Measurements from ENCODE around the gene DPYSL3.
A peak's percentile ranks its signal among the peaks of the same experiment; 100 is the strongest.
"Not testable (repeated sequence)": the region's sequence is repeated elsewhere in the genome, so short reads cannot be mapped to it uniquely, and the experiment has no call there.

The DPYSL3 gene

GRCh38 chr5:147371290-147371689, 138.6 kb downstream of the DPYSL3 start:
- no peaks in the 10 kb centered on the region for H3K36me3 ChIP-seq (ENCODE audit: low read length)
- no peaks in the 10 kb centered on the region for H4K20me1 ChIP-seq (ENCODE audit: low read depth, low read length)
- no peak overlapping the region for H3K4me2 ChIP-seq (ENCODE audit: low read depth, low read length, poor library complexity, severe bottlenecking)
- no peaks in the 10 kb centered on the region for H3K9me3 ChIP-seq (ENCODE audit: insufficient read depth, low read length)
- no peaks in the 10 kb centered on the region for H3K79me2 ChIP-seq (ENCODE audit: insufficient read depth, low read length)
- H2AFZ ChIP-seq (ENCODE audit: low read depth, low read length, severe bottlenecking), result no peak overlapping the region
- no peaks in the 10 kb centered on the region for H3F3A ChIP-seq (ENCODE audit: insufficient read depth)
- no peaks in the 10 kb centered on the region for H3K27me3 ChIP-seq (ENCODE audit: low read length)
- H3K27ac ChIP-seq (ENCODE audit: low read depth, low read length), result no peak overlapping the region
- H3K9me2 ChIP-seq (replicated peaks; ENCODE audit: insufficient read depth, low read length), result no peaks in the 10 kb centered on the region
- H3K4me3 ChIP-seq (ENCODE audit: insufficient read depth, low read length, poor library complexity, severe bottlenecking), result no peak overlapping the region
- TF ChIP-seq CTCF (IDR thresholded peaks at IDR 0.05; ENCODE audit: insufficient read depth, low read length, poor library complexity, severe bottlenecking) (no peak), EZH2phosphoT487 (conservative IDR thresholded peaks at IDR 0.05; ENCODE audit: low read length) (no peak)
- H3K9ac ChIP-seq (ENCODE audit: low read length), result no peak overlapping the region

GRCh38 chr5:147369742-147370374, 140.0 kb downstream of the DPYSL3 start:
- Histone ChIP-seq H3K27me3 (ENCODE audit: low read length) (no peaks in the 10 kb centered on the region), H3K9me2 (replicated peaks; ENCODE audit: insufficient read depth, low read length) (no peaks in the 10 kb centered on the region), H3K9me3 (ENCODE audit: insufficient read depth, low read length) (no peaks in the 10 kb centered on the region), H3K27ac (ENCODE audit: low read depth, low read length) (no peak overlapping the region), H2AFZ (ENCODE audit: low read depth, low read length, severe bottlenecking) (no peak overlapping the region), H4K20me1 (ENCODE audit: low read depth, low read length) (no peaks in the 10 kb centered on the region), H3K4me3 (ENCODE audit: insufficient read depth, low read length, poor library complexity, severe bottlenecking) (no peak overlapping the region), H3K79me2 (ENCODE audit: insufficient read depth, low read length) (no peaks in the 10 kb centered on the region), H3K9ac (ENCODE audit: low read length) (no peak overlapping the region), H3K36me3 (ENCODE audit: low read length) (no peaks in the 10 kb centered on the region), H3F3A (ENCODE audit: insufficient read depth) (no peaks in the 10 kb centered on the region), H3K4me2 (ENCODE audit: low read depth, low read length, poor library complexity, severe bottlenecking) (no peak overlapping the region)
- TF ChIP-seq EZH2phosphoT487 (conservative IDR thresholded peaks at IDR 0.05; ENCODE audit: low read length) (no peak), CTCF (IDR thresholded peaks at IDR 0.05; ENCODE audit: insufficient read depth, low read length, poor library complexity, severe bottlenecking) (peak; percentile 20)

GRCh38 chr5:147367381-147367780, 142.5 kb downstream of the DPYSL3 start:
- not testable (repeated sequence) for H3F3A ChIP-seq (ENCODE audit: insufficient read depth); H3K79me2 ChIP-seq (ENCODE audit: insufficient read depth, low read length); H3K4me3 ChIP-seq (ENCODE audit: insufficient read depth, low read length, poor library complexity, severe bottlenecking); H2AFZ ChIP-seq (ENCODE audit: low read depth, low read length, severe bottlenecking); H3K9me3 ChIP-seq (ENCODE audit: insufficient read depth, low read length); H3K4me2 ChIP-seq (ENCODE audit: low read depth, low read length, poor library complexity, severe bottlenecking); H3K36me3 ChIP-seq (ENCODE audit: low read length); H3K27ac ChIP-seq (ENCODE audit: low read depth, low read length); H3K9ac ChIP-seq (ENCODE audit: low read length); H4K20me1 ChIP-seq (ENCODE audit: low read depth, low read length); H3K27me3 ChIP-seq (ENCODE audit: low read length); H3K9me2 ChIP-seq (replicated peaks; ENCODE audit: insufficient read depth, low read length)

DNA sequence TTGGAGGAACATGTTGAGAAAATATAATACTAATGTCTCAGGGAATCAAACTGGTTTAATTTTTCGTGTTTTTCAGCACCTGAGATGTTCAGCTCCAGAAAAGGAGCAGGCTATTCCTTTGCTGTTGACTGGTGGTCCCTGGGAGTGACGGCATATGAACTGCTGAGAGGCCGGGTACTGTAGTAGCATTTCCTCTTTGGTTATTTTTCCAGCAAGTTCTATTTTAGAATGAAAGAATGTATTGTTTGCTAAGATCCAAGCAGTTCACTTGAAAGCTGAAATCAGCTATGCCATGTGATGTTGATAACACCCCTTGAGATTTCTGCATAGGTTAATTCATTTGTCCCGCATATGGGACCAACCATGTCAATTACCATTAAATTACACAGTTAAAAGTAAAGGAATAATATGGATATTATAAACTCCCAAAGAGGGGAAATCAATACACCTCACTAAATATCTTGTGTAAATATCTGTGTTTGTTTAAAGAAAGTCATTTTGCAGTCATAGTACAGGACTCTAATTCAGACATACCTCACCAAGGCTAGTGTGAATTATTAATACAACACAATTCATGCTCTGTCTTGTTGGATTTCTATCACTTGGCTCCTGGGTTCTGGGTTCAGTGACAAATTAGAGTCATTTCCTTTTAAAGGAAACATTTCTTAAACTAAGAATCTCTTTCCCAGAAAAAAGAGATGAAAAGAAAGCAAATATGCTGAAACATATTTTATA, 148.3 kb downstream of the DPYSL3 start:
- no peaks in the 10 kb centered on the region for H3K36me3 ChIP-seq (ENCODE audit: low read length)
- H3K27me3 ChIP-seq (ENCODE audit: low read length), result no peaks in the 10 kb centered on the region
- H3K27ac ChIP-seq (ENCODE audit: low read depth, low read length), result no peak overlapping the region
- TF ChIP-seq EZH2phosphoT487 (conservative IDR thresholded peaks at IDR 0.05; ENCODE audit: low read length), result no peak
- TF ChIP-seq CTCF (IDR thresholded peaks at IDR 0.05; ENCODE audit: insufficient read depth, low read length, poor library complexity, severe bottlenecking), result no peak
- no peak overlapping the region for H3K4me2 ChIP-seq (ENCODE audit: low read depth, low read length, poor library complexity, severe bottlenecking)
- no peaks in the 10 kb centered on the region for H3K9me2 ChIP-seq (replicated peaks; ENCODE audit: insufficient read depth, low read length)
- no peak overlapping the region for H3K9ac ChIP-seq (ENCODE audit: low read length)
- no peak overlapping the region for H2AFZ ChIP-seq (ENCODE audit: low read depth, low read length, severe bottlenecking)
- H3K4me3 ChIP-seq (ENCODE audit: insufficient read depth, low read length, poor library complexity, severe bottlenecking), result no peak overlapping the region
- H3K9me3 ChIP-seq (ENCODE audit: insufficient read depth, low read length), result no peaks in the 10 kb centered on the region
- H3F3A ChIP-seq (ENCODE audit: insufficient read depth), result no peaks in the 10 kb centered on the region
- no peaks in the 10 kb centered on the region for H4K20me1 ChIP-seq (ENCODE audit: low read depth, low read length)
- H3K79me2 ChIP-seq (ENCODE audit: insufficient read depth, low read length), result no peaks in the 10 kb centered on the region

All from SU-DHL-6 (cell line).